Fibroblast of skin of left quadriceps (primary cell): ENCODE measurements around the gene APBA2.

Experiments used
- DNase-seq, 2 experiments: peaks; one replicate each; pipeline ENCODE4 v3.0.0-alpha.2; 2013; ENCODE audit warnings: low read depth in 2 of 2

The APBA2 gene

GRCh38 chr15:28915041-28915810 is 29.5 kb downstream of the APBA2 start:
- no peak for DNase-seq

GRCh38 chr15:28915935-28916334 is 30.2 kb downstream of the APBA2 start:
- DNase-seq: no peak

GRCh38 chr15:28917791-28918140 is 32.0 kb downstream of the APBA2 start:
- no peak for DNase-seq

GRCh38 chr15:28918141-28918983 is 32.6 kb downstream of the APBA2 start:
- DNase-seq: no peak

GRCh38 chr15:28919201-28919635 is 33.4 kb downstream of the APBA2 start:
- no peak for DNase-seq

- no peak for DNase-seq
Measured at GRCh38 chr15:28919679-28920655, 34.2 kb downstream of the APBA2 start.

- no peak for DNase-seq
Measured at GRCh38 chr15:28920781-28921331, 35.1 kb downstream of the APBA2 start.

GRCh38 chr15:28921336-28921735 is 35.6 kb downstream of the APBA2 start:
- no peak for DNase-seq

- DNase-seq: no peak
Measured at GRCh38 chr15:28921919-28922706, 36.3 kb downstream of the APBA2 start.

GRCh38 chr15:28922707-28923012 is 36.9 kb downstream of the APBA2 start:
- no peak for DNase-seq

- no peak for DNase-seq
Measured at GRCh38 chr15:28923726-28924280, 38.0 kb downstream of the APBA2 start.

- DNase-seq: no peak
Measured at GRCh38 chr15:28927043-28927442, 41.3 kb downstream of the APBA2 start.

- no peak for DNase-seq
Measured at GRCh38 chr15:28929200-28929599, 43.4 kb downstream of the APBA2 start.

GRCh38 chr15:28930011-28930410 is 44.2 kb downstream of the APBA2 start:
- DNase-seq: no peak

GRCh38 chr15:28930476-28931291 is 44.9 kb downstream of the APBA2 start:
- DNase-seq: no peak

- no peak for DNase-seq
Measured at GRCh38 chr15:28931828-28932227, 46.1 kb downstream of the APBA2 start.

- DNase-seq: no peak
Measured at GRCh38 chr15:28932361-28932760, 46.6 kb downstream of the APBA2 start.

GRCh38 chr15:28933710-28934445 is 48.1 kb downstream of the APBA2 start:
- no peak for DNase-seq

GRCh38 chr15:28934645-28935044 is 48.9 kb downstream of the APBA2 start:
- no peak for DNase-seq
